ENCODE measurements around the gene TEAD3. TPM values are rescaled to one million over a fixed set of nuclear protein-coding genes. Genes with fewer than 3 reads are reported as not detected.
A peak's percentile ranks its signal among the peaks of the same experiment; 100 is the strongest.
"Not testable (repeated sequence)": the region's sequence is repeated elsewhere in the genome, so short reads cannot be mapped to it uniquely, and the experiment has no call there.

The TEAD3 gene
- 35.1 to 57.1 TPM (median 56.8 TPM) in 3 replicates for total RNA-seq
- long read RNA-seq, partial matches to known transcripts: 18 of 84 reads
- long read RNA-seq, other reads (novel, unspliced or antisense): 66 of 84 reads

DNA sequence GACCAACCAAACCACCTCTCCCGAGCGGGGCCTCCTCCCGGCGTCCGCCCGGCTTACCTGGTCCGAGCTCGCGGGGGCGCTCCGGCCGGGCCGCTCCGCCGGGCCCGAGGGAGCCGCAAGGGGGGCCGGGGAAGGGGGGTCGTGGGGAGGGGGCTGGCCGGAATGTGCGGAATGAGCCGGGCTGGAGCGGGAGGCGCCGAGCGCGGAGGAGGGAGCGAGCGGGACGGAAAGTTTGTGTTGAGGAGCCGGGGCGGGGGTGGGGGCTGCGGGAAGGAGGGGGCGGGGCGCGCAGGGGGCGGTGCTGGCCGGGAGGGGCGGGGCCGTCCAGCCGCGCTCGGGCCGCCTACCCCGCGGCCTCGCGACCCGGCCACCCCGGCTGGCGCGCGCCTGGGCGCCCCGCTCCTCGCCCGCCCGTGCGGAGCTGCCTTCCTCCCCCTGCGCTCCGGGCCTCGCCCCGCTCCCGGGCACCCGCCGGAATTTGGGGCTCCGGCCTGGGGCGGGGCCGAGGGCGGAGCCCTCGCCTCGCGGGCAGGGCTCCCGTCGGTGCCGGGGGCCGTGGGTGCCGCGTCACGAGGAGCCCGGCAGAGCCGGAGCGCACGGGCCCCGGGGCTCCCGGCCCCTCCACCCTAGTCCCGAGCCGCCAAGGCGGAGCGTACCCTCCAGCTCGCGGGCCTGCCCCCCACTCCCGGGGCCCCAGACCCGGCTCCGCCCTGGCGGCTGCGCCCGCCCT, at the start of gene TEAD3:
TSS of gene TEAD3 (minus strand) at position 239 of the 730 bp plus-strand sequence.
- Mint-ChIP-seq H3K27ac (ENCODE audit: unreplicated experiment) (peak within 1 kb of the TSS; percentile 85), H3K4me1 (ENCODE audit: low read depth) (peaks cover 64% of the 10 kb centered on the region), H3K36me3 (ENCODE audit: low read depth) (no peaks in the 10 kb centered on the region), H3K27me3 (ENCODE audit: low read depth) (no peaks in the 10 kb centered on the region), H3K4me3 (ENCODE audit: unreplicated experiment) (peak within 1 kb of the TSS; percentile 85), H3K9me3 (ENCODE audit: low read depth) (no peaks in the 10 kb centered on the region)
- DNase-seq (ENCODE audit: low spot score): peak; percentile 74
- TF ChIP-seq, protein P1, sequence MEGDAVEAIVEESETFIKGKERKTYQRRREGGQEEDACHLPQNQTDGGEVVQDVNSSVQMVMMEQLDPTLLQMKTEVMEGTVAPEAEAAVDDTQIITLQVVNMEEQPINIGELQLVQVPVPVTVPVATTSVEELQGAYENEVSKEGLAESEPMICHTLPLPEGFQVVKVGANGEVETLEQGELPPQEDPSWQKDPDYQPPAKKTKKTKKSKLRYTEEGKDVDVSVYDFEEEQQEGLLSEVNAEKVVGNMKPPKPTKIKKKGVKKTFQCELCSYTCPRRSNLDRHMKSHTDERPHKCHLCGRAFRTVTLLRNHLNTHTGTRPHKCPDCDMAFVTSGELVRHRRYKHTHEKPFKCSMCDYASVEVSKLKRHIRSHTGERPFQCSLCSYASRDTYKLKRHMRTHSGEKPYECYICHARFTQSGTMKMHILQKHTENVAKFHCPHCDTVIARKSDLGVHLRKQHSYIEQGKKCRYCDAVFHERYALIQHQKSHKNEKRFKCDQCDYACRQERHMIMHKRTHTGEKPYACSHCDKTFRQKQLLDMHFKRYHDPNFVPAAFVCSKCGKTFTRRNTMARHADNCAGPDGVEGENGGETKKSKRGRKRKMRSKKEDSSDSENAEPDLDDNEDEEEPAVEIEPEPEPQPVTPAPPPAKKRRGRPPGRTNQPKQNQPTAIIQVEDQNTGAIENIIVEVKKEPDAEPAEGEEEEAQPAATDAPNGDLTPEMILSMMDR (IDR thresholded peaks at IDR 0.05): peak; percentile 69

DNA sequence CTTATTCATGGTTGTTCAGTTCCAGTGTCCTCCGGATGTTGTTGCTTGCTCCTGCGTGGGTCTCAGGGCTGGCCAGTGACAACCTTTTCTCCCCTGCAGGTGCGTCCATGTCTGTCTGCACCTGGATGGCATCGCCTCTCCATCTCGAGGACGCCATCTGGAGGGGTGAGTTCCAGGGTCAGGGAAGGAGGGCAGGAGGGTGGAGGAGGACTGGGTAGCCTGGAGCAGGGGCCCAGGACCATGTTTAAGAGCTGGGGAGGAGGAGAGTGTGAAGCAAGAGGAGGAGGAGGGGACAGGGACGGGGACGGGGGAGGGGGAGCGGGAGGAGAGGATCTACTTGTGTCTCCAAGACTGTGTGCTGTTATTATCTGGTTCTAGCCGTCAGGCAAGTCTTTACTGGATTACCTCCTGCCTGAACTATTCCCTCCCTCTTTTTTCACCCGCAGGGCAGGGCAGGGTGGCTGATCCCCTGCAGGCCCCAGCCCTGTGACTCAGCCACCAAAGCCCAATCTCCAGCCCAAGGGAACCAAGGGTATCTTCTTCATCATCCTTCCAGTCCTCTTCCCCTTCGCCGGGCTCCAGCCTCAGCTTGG, 48.0 kb upstream of the TEAD3 start:
- H3K27ac Mint-ChIP-seq (ENCODE audit: unreplicated experiment): no peak overlapping the region
- H3K4me3 Mint-ChIP-seq (ENCODE audit: unreplicated experiment): no peak overlapping the region
- peaks cover 10% of the 10 kb centered on the region for H3K9me3 Mint-ChIP-seq (ENCODE audit: low read depth)
- no peaks in the 10 kb centered on the region for H3K4me1 Mint-ChIP-seq (ENCODE audit: low read depth)
- TF ChIP-seq, protein P1 (IDR thresholded peaks at IDR 0.05): no peak
- DNase-seq (ENCODE audit: low spot score): no peak
- H3K27me3 Mint-ChIP-seq (ENCODE audit: low read depth): peaks cover 6% of the 10 kb centered on the region
- H3K36me3 Mint-ChIP-seq (ENCODE audit: low read depth): peaks cover under 1% of the 10 kb centered on the region

DNA sequence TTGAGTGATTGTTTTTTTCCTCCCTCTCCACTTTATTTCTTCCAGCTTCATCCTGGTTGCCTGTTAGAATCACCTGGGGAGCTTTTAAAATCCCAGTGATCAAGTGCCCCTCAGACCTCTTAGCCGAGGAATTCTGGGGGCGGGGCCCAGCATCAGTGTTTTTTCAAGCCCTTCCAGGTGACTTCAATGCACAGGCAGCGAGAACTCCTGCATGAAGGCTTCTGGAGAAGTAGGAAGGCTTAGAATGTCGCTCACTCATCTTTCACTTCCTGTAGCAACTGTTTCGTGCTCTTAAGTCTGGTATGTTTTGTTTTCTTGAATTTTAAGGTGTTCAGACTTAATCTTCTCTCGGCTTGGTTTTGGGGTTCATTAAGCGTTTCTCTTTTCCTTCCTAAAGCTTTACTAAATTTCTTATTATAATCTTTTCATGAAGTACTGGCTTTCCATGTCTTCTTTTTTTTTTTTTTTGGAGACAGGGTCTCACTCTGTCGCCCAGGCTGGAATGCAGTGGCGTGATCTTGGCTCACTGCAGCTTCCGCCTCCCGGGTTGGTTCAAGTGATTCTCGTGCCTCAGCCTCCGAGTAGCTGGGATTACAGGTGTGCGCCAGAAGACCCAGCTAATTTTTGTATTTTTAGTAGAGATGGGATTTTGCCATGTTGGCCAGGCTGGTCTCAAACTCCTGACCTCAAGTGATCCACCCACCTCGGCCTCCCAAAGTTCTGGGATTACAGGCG, 46.7 kb upstream of the TEAD3 start:
- H3K4me3 Mint-ChIP-seq (ENCODE audit: unreplicated experiment): no peak overlapping the region
- H3K4me1 Mint-ChIP-seq (ENCODE audit: low read depth): no peaks in the 10 kb centered on the region
- TF ChIP-seq, protein P1 (IDR thresholded peaks at IDR 0.05): no peak
- no peak overlapping the region for H3K27ac Mint-ChIP-seq (ENCODE audit: unreplicated experiment)
- no peaks in the 10 kb centered on the region for H3K36me3 Mint-ChIP-seq (ENCODE audit: low read depth)
- DNase-seq (ENCODE audit: low spot score): no peak
- H3K9me3 Mint-ChIP-seq (ENCODE audit: low read depth): peaks cover 7% of the 10 kb centered on the region
- peaks cover 6% of the 10 kb centered on the region for H3K27me3 Mint-ChIP-seq (ENCODE audit: low read depth)

DNA sequence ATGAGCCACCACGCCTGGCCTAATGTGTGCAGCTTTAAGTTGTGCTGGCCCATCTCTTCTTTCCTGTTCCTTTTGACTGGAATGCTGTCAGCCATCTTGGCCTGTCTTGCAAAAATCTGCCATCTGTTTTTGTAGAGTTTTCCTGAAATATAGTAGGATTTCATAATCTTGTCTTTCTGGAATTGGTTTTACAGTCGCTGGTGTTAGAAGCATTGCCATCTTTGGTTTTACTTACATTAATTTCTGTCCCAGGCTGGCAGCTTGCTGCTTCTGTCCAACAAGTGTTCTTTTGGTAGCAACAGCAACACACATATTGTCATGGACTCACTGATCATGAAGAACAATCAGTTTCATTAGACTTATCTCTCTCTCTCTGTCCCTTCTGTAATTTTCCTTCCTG, 45.0 kb upstream of the TEAD3 start:
- DNase-seq (ENCODE audit: low spot score): no peak
- H3K4me1 Mint-ChIP-seq (ENCODE audit: low read depth): no peaks in the 10 kb centered on the region
- H3K27ac Mint-ChIP-seq (ENCODE audit: unreplicated experiment): no peak overlapping the region
- H3K4me3 Mint-ChIP-seq (ENCODE audit: unreplicated experiment): no peak overlapping the region
- H3K27me3 Mint-ChIP-seq (ENCODE audit: low read depth): no peaks in the 10 kb centered on the region
- peaks cover 7% of the 10 kb centered on the region for H3K9me3 Mint-ChIP-seq (ENCODE audit: low read depth)
- TF ChIP-seq, protein P1 (IDR thresholded peaks at IDR 0.05): no peak
- H3K36me3 Mint-ChIP-seq (ENCODE audit: low read depth): no peaks in the 10 kb centered on the region

DNA sequence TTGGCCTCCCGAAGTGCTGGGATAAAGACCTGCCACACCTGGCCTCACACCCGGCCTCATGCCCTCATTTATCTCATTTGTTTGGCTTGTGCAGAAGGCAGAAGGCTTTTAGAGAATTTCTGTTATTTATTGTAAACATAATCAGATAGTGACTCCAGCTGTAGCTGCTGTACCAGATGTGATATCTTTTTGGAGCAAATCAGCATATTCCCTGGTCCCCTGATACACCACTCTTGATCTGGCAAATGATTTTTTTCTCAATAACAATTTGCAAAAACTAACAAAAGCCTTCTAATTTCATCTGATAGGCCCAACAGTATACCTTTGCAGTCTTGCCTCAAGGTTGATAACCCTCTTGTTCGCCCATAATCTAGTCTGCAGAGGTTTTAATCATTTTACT, 42.3 kb upstream of the TEAD3 start:
- H3K27ac Mint-ChIP-seq (ENCODE audit: unreplicated experiment): no peak overlapping the region
- no peaks in the 10 kb centered on the region for H3K36me3 Mint-ChIP-seq (ENCODE audit: low read depth)
- H3K4me1 Mint-ChIP-seq (ENCODE audit: low read depth): peaks cover 6% of the 10 kb centered on the region
- peaks cover 3% of the 10 kb centered on the region for H3K27me3 Mint-ChIP-seq (ENCODE audit: low read depth)
- TF ChIP-seq, protein P1 (IDR thresholded peaks at IDR 0.05): no peak
- no peak for DNase-seq (ENCODE audit: low spot score)
- no peak overlapping the region for H3K4me3 Mint-ChIP-seq (ENCODE audit: unreplicated experiment)
- peaks cover 7% of the 10 kb centered on the region for H3K9me3 Mint-ChIP-seq (ENCODE audit: low read depth)

DNA sequence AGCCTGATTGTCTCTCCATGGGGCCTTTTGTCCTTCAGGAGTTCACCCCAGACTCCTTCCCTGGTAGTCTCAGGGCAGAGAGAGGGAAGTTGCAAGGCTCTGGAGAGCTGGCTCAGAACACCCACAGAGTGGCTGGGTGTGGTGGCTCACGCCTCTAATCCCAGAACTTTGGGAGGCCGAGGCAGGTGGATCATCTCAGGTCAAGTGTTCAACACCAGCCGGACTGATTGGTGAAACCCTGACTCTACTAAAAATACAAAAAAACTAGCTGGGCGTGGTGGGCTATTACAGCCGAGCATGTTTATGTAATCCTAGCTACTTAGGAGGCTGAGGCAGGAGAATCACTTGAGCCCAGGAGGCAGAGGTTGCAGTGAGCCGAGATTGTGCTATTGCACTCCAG, 39.0 kb upstream of the TEAD3 start:
- H3K4me3 Mint-ChIP-seq (ENCODE audit: unreplicated experiment); H3K27ac Mint-ChIP-seq (ENCODE audit: unreplicated experiment); H3K4me1 Mint-ChIP-seq (ENCODE audit: low read depth); H3K36me3 Mint-ChIP-seq (ENCODE audit: low read depth); H3K27me3 Mint-ChIP-seq (ENCODE audit: low read depth); H3K9me3 Mint-ChIP-seq (ENCODE audit: low read depth); DNase-seq (ENCODE audit: low spot score): not testable (repeated sequence)

Data from chondrocyte (in vitro differentiated cells).